ENCODE measurements around the gene SPP1. TPM values are rescaled to one million over a fixed set of nuclear protein-coding genes. Genes with fewer than 3 reads are reported as not detected.
A peak's percentile ranks its signal among the peaks of the same experiment; 100 is the strongest.

SPP1 gene
- total and polyA plus RNA-seq, 2 donors: 44.2 to 64.8 TPM

GRCh38 chr4:87965501-87965975 is 10.0 kb upstream of the SPP1 start:
- Histone ChIP-seq H3K27ac (ENCODE audit: low read depth in 1 of 2, low read length in 1 of 2) (no peak overlapping the region), H3K4me1 (ENCODE audit: control insufficient read depth in 2 of 2, insufficient read depth in 2 of 2, low read length in 2 of 2) (no peaks in the 10 kb centered on the region), H3K27me3 (ENCODE audit: control insufficient read depth in 2 of 2, insufficient read depth in 1 of 2, low read length in 1 of 2) (no peaks in the 10 kb centered on the region), H3K9me3 (ENCODE audit: control insufficient read depth in 2 of 2, insufficient read depth in 1 of 2, low read length in 1 of 2) (no peaks in the 10 kb centered on the region), H3K36me3 (ENCODE audit: control insufficient read depth in 2 of 2, insufficient read depth in 2 of 2, low read length in 1 of 2) (no peaks in the 10 kb centered on the region), H3K4me3 (ENCODE audit: low read length in 2 of 2) (no peak overlapping the region)
- no peak for DNase-seq (ENCODE audit: low read depth in 6 of 9, low spot score in 9 of 9)
- WGBS: 96% methylated on average over 21 of the region's 21 CpGs

DNA sequence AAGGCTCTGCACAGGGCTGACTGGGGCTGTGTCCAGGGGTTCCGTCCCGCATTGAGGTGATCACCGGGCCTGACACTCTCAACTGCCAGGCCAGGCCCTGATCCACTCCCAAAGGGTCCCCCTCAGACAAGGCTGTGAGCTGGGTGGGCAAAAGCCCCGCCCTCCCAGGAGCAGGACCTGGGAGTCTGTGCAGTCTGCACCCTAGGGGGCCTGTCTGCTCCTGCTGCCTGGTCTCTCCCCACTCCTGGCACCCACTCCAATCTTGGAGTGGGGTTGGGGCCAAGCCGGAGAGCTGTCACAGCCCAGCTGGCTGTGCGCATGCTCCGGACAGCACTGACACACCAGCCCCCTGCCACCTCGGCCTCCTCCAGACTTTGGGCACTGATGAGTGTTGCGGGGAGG is 9.4 kb upstream of the SPP1 start:
- DNase-seq (ENCODE audit: low read depth in 6 of 9, low spot score in 9 of 9): no peak
- no peaks in the 10 kb centered on the region for H3K9me3 ChIP-seq (ENCODE audit: control insufficient read depth in 2 of 2, insufficient read depth in 1 of 2, low read length in 1 of 2)
- 98% methylated on average over 9 of the region's 9 CpGs for WGBS

DNA sequence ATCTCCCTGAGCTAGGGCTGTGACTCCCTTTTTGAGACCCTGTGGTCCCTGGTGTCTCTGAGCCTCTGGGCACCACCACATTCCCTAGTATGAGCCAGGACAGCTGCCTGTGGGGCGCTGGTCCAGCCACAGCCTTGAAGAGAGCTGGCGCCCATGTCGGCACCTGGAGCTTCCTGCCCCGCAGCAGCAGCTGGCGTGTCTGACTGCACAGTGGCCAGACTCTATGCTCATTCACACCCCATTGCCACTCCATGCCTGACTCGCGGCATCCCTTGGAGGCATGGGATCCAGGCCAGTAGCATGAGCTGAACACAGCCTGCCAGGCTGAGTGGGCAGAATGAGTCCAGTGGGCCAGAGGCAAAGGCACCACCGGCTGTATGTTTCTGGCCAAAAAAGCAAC is 8.3 kb upstream of the SPP1 start:
- DNase-seq (ENCODE audit: low read depth in 6 of 9, low spot score in 9 of 9): no peak
- H3K36me3 ChIP-seq (ENCODE audit: control insufficient read depth in 2 of 2, insufficient read depth in 2 of 2, low read length in 1 of 2): no peaks in the 10 kb centered on the region

More for the DNA sequence above, 9.4 kb upstream of the SPP1 start:
- no peaks in the 10 kb centered on the region for H3K36me3 ChIP-seq (ENCODE audit: control insufficient read depth in 2 of 2, insufficient read depth in 2 of 2, low read length in 1 of 2)
- no peaks in the 10 kb centered on the region for H3K4me1 ChIP-seq (ENCODE audit: control insufficient read depth in 2 of 2, insufficient read depth in 2 of 2, low read length in 2 of 2)
- H3K27me3 ChIP-seq (ENCODE audit: control insufficient read depth in 2 of 2, insufficient read depth in 1 of 2, low read length in 1 of 2): no peaks in the 10 kb centered on the region
- H3K4me3 ChIP-seq (ENCODE audit: low read length in 2 of 2): no peak overlapping the region
- H3K27ac ChIP-seq (ENCODE audit: low read depth in 1 of 2, low read length in 1 of 2): no peak overlapping the region

GRCh38 chr4:87970121-87970520 is 5.4 kb upstream of the SPP1 start:
- Histone ChIP-seq H3K27ac (ENCODE audit: low read depth in 1 of 2, low read length in 1 of 2) (no peak overlapping the region), H3K27me3 (ENCODE audit: control insufficient read depth in 2 of 2, insufficient read depth in 1 of 2, low read length in 1 of 2) (peaks cover 2 to 3% of the 10 kb centered on the region in 2 donors), H3K36me3 (ENCODE audit: control insufficient read depth in 2 of 2, insufficient read depth in 2 of 2, low read length in 1 of 2) (no peaks in the 10 kb centered on the region), H3K9me3 (ENCODE audit: control insufficient read depth in 2 of 2, insufficient read depth in 1 of 2, low read length in 1 of 2) (no peaks in the 10 kb centered on the region), H3K4me3 (ENCODE audit: low read length in 2 of 2) (no peak overlapping the region), H3K4me1 (ENCODE audit: control insufficient read depth in 2 of 2, insufficient read depth in 2 of 2, low read length in 2 of 2) (no peaks in the 10 kb centered on the region)
- no peak for DNase-seq (ENCODE audit: low read depth in 6 of 9, low spot score in 9 of 9)
- 96% methylated on average over 2 of the region's 2 CpGs for WGBS

More for the DNA sequence above, 8.3 kb upstream of the SPP1 start:
- Histone ChIP-seq H3K4me3 (ENCODE audit: low read length in 2 of 2) (no peak overlapping the region), H3K27ac (ENCODE audit: low read depth in 1 of 2, low read length in 1 of 2) (no peak overlapping the region), H3K27me3 (ENCODE audit: control insufficient read depth in 2 of 2, insufficient read depth in 1 of 2, low read length in 1 of 2) (no peaks in the 10 kb centered on the region), H3K4me1 (ENCODE audit: control insufficient read depth in 2 of 2, insufficient read depth in 2 of 2, low read length in 2 of 2) (no peaks in the 10 kb centered on the region), H3K9me3 (ENCODE audit: control insufficient read depth in 2 of 2, insufficient read depth in 1 of 2, low read length in 1 of 2) (no peaks in the 10 kb centered on the region)
- WGBS: 94% methylated on average over 8 of the region's 8 CpGs

DNA sequence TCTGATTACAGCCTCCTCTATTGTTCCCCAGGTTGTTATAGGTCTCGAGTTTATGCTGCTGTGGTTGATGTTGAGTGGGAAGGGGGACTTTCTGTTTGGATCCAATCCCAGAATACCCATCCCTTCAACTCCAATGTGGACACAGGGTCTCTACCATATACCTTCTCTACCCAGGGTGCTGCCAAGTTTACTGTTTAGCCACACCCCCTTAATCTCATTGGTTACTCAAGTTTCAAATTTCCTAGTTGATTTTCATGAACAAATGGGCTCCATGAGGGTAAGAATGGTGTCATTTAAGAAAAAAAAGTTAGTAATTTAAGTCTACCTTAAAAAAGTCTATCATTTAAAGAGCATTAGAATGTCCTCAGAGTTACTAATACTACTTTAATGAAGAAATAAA is 3.6 kb upstream of the SPP1 start:
- H3K27me3 ChIP-seq (ENCODE audit: control insufficient read depth in 2 of 2, insufficient read depth in 1 of 2, low read length in 1 of 2): peaks cover 2 to 6% of the 10 kb centered on the region in 2 donors
- DNase-seq (ENCODE audit: low read depth in 6 of 9, low spot score in 9 of 9): no peak
- H3K9me3 ChIP-seq (ENCODE audit: control insufficient read depth in 2 of 2, insufficient read depth in 1 of 2, low read length in 1 of 2): no peaks in the 10 kb centered on the region
- no peaks in the 10 kb centered on the region for H3K36me3 ChIP-seq (ENCODE audit: control insufficient read depth in 2 of 2, insufficient read depth in 2 of 2, low read length in 1 of 2)
- H3K4me1 ChIP-seq (ENCODE audit: control insufficient read depth in 2 of 2, insufficient read depth in 2 of 2, low read length in 2 of 2): peaks cover 0 to 5% of the 10 kb centered on the region in 2 donors
- 50% methylated on average over 1 of the region's 1 CpG for WGBS
- H3K4me3 ChIP-seq (ENCODE audit: low read length in 2 of 2): no peak overlapping the region
- H3K27ac ChIP-seq (ENCODE audit: low read depth in 1 of 2, low read length in 1 of 2): no peak overlapping the region

- peaks cover 0 to 5% of the 10 kb centered on the region in 2 donors for H3K4me1 ChIP-seq (ENCODE audit: control insufficient read depth in 2 of 2, insufficient read depth in 2 of 2, low read length in 2 of 2)
- no peaks in the 10 kb centered on the region for H3K36me3 ChIP-seq (ENCODE audit: control insufficient read depth in 2 of 2, insufficient read depth in 2 of 2, low read length in 1 of 2)
- H3K4me3 ChIP-seq (ENCODE audit: low read length in 2 of 2): no peak overlapping the region
- no peak overlapping the region for H3K27ac ChIP-seq (ENCODE audit: low read depth in 1 of 2, low read length in 1 of 2)
- DNase-seq (ENCODE audit: low read depth in 6 of 9, low spot score in 9 of 9): peak in 7 of 9 donors; percentile 4 to 53 (median 23)
- WGBS: 34% methylated on average over 14 of the region's 14 CpGs
- H3K9me3 ChIP-seq (ENCODE audit: control insufficient read depth in 2 of 2, insufficient read depth in 1 of 2, low read length in 1 of 2): no peaks in the 10 kb centered on the region
- H3K27me3 ChIP-seq (ENCODE audit: control insufficient read depth in 2 of 2, insufficient read depth in 1 of 2, low read length in 1 of 2): peaks cover 2 to 6% of the 10 kb centered on the region in 2 donors
Measured at GRCh38 chr4:87973283-87974169, 2.0 kb upstream of the SPP1 start.

DNA sequence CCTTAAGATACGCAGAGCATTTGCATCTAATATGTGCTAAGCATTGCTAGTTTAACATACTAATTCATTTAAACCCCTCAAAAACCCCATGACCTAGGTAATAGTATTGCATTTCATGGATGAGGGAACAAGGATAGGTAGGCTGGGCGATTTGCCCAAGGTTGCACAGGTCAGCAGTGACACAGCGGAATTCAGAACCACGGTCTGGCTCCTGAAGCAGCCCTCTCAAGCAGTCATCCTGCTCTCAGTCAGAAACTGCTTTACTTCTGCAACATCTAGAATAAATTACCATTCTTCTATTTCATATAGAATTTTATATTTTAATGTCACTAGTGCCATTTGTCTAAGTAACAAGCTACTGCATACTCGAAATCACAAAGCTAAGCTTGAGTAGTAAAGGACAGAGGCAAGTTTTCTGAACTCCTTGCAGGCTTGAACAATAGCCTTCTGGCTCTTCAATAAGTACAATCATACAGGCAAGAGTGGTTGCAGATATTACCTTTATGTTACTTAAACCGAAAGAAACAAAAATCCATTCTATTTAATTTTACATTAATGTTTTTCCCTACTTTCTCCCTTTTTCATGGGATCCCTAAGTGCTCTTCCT is 555 bp upstream of the SPP1 start:
- DNase-seq (ENCODE audit: low read depth in 6 of 9, low spot score in 9 of 9): no peak
- H3K27me3 ChIP-seq (ENCODE audit: control insufficient read depth in 2 of 2, insufficient read depth in 1 of 2, low read length in 1 of 2): peaks cover 2 to 6% of the 10 kb centered on the region in 2 donors
- WGBS: 43% methylated on average over 6 of the region's 6 CpGs
- H3K27ac ChIP-seq (ENCODE audit: low read depth in 1 of 2, low read length in 1 of 2): no peak overlapping the region
- H3K9me3 ChIP-seq (ENCODE audit: control insufficient read depth in 2 of 2, insufficient read depth in 1 of 2, low read length in 1 of 2): no peaks in the 10 kb centered on the region
- H3K36me3 ChIP-seq (ENCODE audit: control insufficient read depth in 2 of 2, insufficient read depth in 2 of 2, low read length in 1 of 2): no peaks in the 10 kb centered on the region
- no peak overlapping the region for H3K4me3 ChIP-seq (ENCODE audit: low read length in 2 of 2)
- peaks cover 0 to 5% of the 10 kb centered on the region in 2 donors for H3K4me1 ChIP-seq (ENCODE audit: control insufficient read depth in 2 of 2, insufficient read depth in 2 of 2, low read length in 2 of 2)

DNA sequence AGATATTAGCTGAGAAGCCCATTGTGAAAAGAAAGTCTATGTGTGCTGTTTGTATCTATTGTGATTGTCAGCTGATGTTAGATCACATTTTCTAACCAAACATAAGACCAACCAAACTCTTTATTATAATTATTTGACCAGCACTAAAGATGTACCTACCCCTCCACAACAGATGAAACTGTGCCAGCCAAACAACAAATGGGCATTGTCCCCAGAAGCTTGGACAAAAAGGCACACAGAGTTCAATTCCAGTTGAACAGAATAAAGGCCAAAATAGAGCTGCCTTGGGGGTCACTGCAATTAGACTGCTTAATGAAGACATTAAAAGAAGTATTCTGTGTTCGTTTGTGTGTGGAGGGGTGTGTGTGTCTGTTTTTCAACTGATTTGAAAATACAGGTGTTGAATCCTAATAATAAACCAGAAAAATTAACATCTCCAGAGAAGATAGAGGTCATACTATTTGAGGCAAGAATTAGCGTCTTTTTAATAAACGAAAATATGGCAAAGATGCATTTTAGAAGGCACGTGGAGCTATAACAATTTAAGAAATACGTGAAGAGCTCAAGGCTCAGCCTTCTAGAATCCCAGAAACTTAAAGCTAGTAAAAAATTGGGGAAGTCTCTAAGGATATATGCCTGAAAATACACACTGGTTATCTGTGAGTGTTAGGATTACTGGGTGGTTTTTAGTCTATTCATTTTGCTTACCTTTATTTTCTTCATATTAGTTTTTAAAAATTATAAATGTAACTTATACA is 2.2 kb downstream of the SPP1 start:
- Histone ChIP-seq H3K4me3 (ENCODE audit: low read length in 2 of 2) (no peak overlapping the region), H3K27ac (ENCODE audit: low read depth in 1 of 2, low read length in 1 of 2) (no peak overlapping the region), H3K27me3 (ENCODE audit: control insufficient read depth in 2 of 2, insufficient read depth in 1 of 2, low read length in 1 of 2) (peaks cover 2 to 6% of the 10 kb centered on the region in 2 donors), H3K4me1 (ENCODE audit: control insufficient read depth in 2 of 2, insufficient read depth in 2 of 2, low read length in 2 of 2) (peaks cover 0 to 5% of the 10 kb centered on the region in 2 donors), H3K9me3 (ENCODE audit: control insufficient read depth in 2 of 2, insufficient read depth in 1 of 2, low read length in 1 of 2) (no peaks in the 10 kb centered on the region), H3K36me3 (ENCODE audit: control insufficient read depth in 2 of 2, insufficient read depth in 2 of 2, low read length in 1 of 2) (no peaks in the 10 kb centered on the region)
- 99% methylated on average over 5 of the region's 5 CpGs for WGBS
- no peak for DNase-seq (ENCODE audit: low read depth in 6 of 9, low spot score in 9 of 9)

Data from thymus (tissue), 11 donors.